Esophagus muscularis mucosa (tissue), 4 donors: ENCODE results near the gene MARF1. TPM values are rescaled to one million over a fixed set of nuclear protein-coding genes. Genes with fewer than 3 reads are reported as not detected.

Source experiments
- DNase-seq: peaks from one replicate; pipeline ENCODE4 v3.0.0-alpha.2; 2017; ENCODE audit errors: extremely low spot score
- H3K27ac ChIP-seq, 4 donors: fragments of 200-600 bp; sonication (generic); replicated peaks in 1 of 4; 1 replicate in 3 of 4; 2 replicates in 1 of 4; pipeline ENCODE4 v1.5.1; 2016 to 2019; ENCODE audit warnings: mild to moderate bottlenecking in 1 of 4
- H3K27me3 ChIP-seq, 4 donors: fragments of 200-600 bp; sonication (generic); one replicate each; pipeline versions ENCODE4 v1.5.1 to v1.6.0; 2016 to 2019
- H3K36me3 ChIP-seq, 4 donors: fragments of 200-600 bp; sonication (generic); one replicate each; pipeline ENCODE4 v1.5.1; 2016 to 2019
- H3K4me1 ChIP-seq, 4 donors: fragments of 200-600 bp; sonication (generic); one replicate each; pipeline ENCODE4 v1.5.1; 2016 to 2019
- H3K4me3 ChIP-seq, 4 donors: fragments of 200-600 bp; sonication (generic); 1 replicate in 2 of 4; 2 replicates in 2 of 4; pipeline ENCODE4 v1.5.1; 2016 to 2019; ENCODE audit warnings: mild to moderate bottlenecking in 4 of 4, moderate library complexity in 1 of 4
- H3K9me3 ChIP-seq, 4 donors: fragments of 200-600 bp; sonication (generic); 1 replicate in 3 of 4; 2 replicates in 1 of 4; pipeline ENCODE4 v1.5.1; 2016 to 2019
- EP300 ChIP-seq: sonication (generic); formaldehyde crosslinking; IDR thresholded peaks from one replicate; pipeline ENCODE4 v1.6.1; 2017; ENCODE audit warnings: antibody characterized with exemption
- POLR2A ChIP-seq: fragments of 450-650 bp; IDR thresholded peaks from one replicate; pipeline ENCODE4 v1.6.1; 2017; ENCODE audit warnings: antibody characterized with exemption, moderate library complexity, mild to moderate bottlenecking, low read depth
- POLR2AphosphoS5 ChIP-seq, 2 donors: sonication (generic); formaldehyde crosslinking; IDR thresholded peaks; one replicate each; pipeline ENCODE4 v1.6.1; 2017; ENCODE audit warnings: antibody characterized with exemption in 2 of 2
- WGBS: methylation state at CpG from one replicate; pipeline ENCODE4 v1.1.5; 2018; 5-methylcytosine and 5-hydroxymethylcytosine counted together
- intact Hi-C: fragments of 100-400 bp; cut with DNase I; formaldehyde crosslinking; loops from one replicate; pipeline ENCODE4 v1.15.1; 2023
- total RNA-seq, 4 donors: library from RNA; depleted of rRNA; stranded (reverse); fragments of >200 nt; gene quantifications; one replicate each; pipeline versions ENCODE4 v1.1.0 to v1.2.1, GENCODE V29; 2016
- TF ChIP-seq, protein P1 (sequence below), 3 experiments: fragments of 200-600 bp in 2 of 3; fragments of 450-650 bp in 1 of 3; sonication (generic) in 2 of 3; IDR thresholded peaks; one replicate each; pipeline ENCODE4 v1.5.1; 2017 to 2019; ENCODE audit warnings: antibody characterized with exemption in 3 of 3, mild to moderate bottlenecking in 2 of 3, moderate library complexity in 1 of 3

MARF1 gene
- total RNA-seq, 4 donors from 2014 or later: 36.6 to 57.3 (median 52.0) TPM

- peaks cover 0 to 4% (median 0%) of the 10 kb centered on the region in 4 donors for H3K27me3 ChIP-seq
- no peaks in the 10 kb centered on the region for H3K9me3 ChIP-seq
- WGBS: 82% methylated on average over 4 of the region's 4 CpGs
- H3K4me1 ChIP-seq: peaks cover 18 to 32% (median 28%) of the 10 kb centered on the region in 4 donors
- no peak overlapping the region for H3K27ac ChIP-seq
- peaks cover 26 to 39% (median 33%) of the 10 kb centered on the region in 4 donors for H3K36me3 ChIP-seq
- no peak overlapping the region for H3K4me3 ChIP-seq
- TF ChIP-seq POLR2A (no peak), EP300 (no peak), POLR2AphosphoS5 (IDR thresholded peaks at IDR 0.05) (no peak)
- TF ChIP-seq, protein P1, sequence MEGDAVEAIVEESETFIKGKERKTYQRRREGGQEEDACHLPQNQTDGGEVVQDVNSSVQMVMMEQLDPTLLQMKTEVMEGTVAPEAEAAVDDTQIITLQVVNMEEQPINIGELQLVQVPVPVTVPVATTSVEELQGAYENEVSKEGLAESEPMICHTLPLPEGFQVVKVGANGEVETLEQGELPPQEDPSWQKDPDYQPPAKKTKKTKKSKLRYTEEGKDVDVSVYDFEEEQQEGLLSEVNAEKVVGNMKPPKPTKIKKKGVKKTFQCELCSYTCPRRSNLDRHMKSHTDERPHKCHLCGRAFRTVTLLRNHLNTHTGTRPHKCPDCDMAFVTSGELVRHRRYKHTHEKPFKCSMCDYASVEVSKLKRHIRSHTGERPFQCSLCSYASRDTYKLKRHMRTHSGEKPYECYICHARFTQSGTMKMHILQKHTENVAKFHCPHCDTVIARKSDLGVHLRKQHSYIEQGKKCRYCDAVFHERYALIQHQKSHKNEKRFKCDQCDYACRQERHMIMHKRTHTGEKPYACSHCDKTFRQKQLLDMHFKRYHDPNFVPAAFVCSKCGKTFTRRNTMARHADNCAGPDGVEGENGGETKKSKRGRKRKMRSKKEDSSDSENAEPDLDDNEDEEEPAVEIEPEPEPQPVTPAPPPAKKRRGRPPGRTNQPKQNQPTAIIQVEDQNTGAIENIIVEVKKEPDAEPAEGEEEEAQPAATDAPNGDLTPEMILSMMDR (IDR thresholded peaks at IDR 0.05): no peak
- no peak for DNase-seq
- intact Hi-C loops: no loop called here
These were observed 2.0 kb downstream of the MARF1 start for GRCh38 chr16:15640966-15641365.

DNA sequence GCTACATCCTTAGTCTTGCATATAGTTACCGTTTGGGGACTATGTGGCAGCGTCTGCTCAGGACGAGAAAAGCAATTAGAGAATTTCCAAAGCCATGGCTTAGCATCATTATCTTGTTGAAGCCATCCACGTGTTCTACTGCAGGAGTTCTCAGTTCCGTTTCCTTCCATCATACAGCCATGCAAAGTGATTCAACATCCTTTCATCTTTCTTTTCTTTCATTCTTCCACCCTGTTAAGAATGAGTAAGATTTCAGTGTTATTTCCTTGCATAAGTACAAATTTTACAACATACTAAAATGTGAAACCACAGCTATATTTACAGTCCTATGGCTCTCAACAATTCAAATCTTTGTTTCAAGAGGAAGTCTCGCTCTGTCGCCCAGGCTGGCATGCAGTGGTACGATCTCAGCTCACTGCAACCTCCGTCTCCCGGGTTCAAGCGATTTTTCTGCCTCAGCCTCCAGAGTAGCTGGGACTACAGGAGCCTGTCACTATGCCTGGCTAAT lies 3.8 kb downstream of the MARF1 start:
- intact Hi-C loops: no loop called here
- 90% methylated on average over 11 of the region's 11 CpGs for WGBS
- TF ChIP-seq, protein P1 (IDR thresholded peaks at IDR 0.05): no peak
- TF ChIP-seq EP300: no peak
- no peak for TF ChIP-seq POLR2AphosphoS5 (IDR thresholded peaks at IDR 0.05)
- no peak for TF ChIP-seq POLR2A
- Histone ChIP-seq H3K9me3 (no peaks in the 10 kb centered on the region), H3K36me3 (peaks cover 35 to 57% (median 52%) of the 10 kb centered on the region in 4 donors), H3K27ac (no peak overlapping the region), H3K4me1 (peaks cover 18 to 30% (median 26%) of the 10 kb centered on the region in 4 donors), H3K27me3 (no peaks in the 10 kb centered on the region), H3K4me3 (no peak overlapping the region)
- DNase-seq: no peak

DNA sequence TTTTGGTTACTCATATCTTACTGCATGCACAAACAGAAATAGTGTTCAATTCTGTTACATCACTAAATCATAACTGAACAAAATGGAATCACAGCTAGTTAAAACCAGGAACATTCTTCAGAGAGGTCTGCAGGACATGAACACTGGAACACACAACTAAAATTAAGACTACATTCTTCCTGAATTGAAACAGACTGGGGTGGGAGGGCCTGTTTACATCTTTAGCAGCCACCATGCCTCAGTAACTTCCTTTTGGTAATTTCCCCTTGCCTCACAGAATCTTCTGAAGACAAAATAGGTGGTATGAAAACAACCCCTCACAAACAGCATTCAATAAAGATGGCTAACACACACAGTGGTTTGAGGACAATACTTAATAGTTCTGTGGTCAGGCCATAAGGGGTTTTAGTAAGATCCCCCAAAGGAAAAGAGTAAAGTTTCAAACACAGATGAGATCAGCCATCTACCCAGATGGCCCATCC lies 6.5 kb downstream of the MARF1 start:
- no peak overlapping the region for H3K4me3 ChIP-seq
- no peak overlapping the region for H3K27ac ChIP-seq
- H3K4me1 ChIP-seq: peaks cover 5 to 16% (median 11%) of the 10 kb centered on the region in 4 donors
- H3K36me3 ChIP-seq: peaks cover 46 to 84% (median 76%) of the 10 kb centered on the region in 4 donors
- intact Hi-C loops: no loop called here
- TF ChIP-seq EP300 (no peak), POLR2AphosphoS5 (IDR thresholded peaks at IDR 0.05) (no peak), POLR2A (no peak)
- TF ChIP-seq, protein P1 (IDR thresholded peaks at IDR 0.05): no peak
- no peaks in the 10 kb centered on the region for H3K9me3 ChIP-seq
- no peak for DNase-seq
- no peaks in the 10 kb centered on the region for H3K27me3 ChIP-seq

DNA sequence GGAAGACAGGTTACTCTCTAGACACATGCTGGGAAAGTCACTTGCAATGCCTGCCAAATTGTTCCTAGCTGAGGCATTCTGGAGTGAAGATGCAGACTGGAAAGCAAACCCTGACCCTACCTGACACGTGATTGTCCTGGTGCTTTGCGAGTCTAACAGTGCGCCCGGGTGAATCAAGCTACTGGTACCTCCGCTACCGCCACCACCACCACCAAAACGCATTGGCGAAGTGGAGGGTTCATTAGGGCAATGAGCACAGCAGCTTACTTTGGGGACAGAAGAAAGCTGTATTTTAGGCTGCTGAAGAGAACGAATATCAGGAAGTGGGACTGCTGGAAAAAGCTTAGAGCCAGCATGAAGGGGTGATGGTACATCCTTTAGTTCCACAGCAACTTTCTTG lies 7.0 kb downstream of the MARF1 start:
- 95% methylated on average over 9 of the region's 9 CpGs for WGBS
- no peaks in the 10 kb centered on the region for H3K27me3 ChIP-seq
- no peaks in the 10 kb centered on the region for H3K9me3 ChIP-seq
- no peak for DNase-seq
- peaks cover 51 to 89% (median 81%) of the 10 kb centered on the region in 4 donors for H3K36me3 ChIP-seq
- H3K4me3 ChIP-seq: no peak overlapping the region
- H3K4me1 ChIP-seq: peaks cover 0 to 12% (median 6%) of the 10 kb centered on the region in 4 donors
- no peak overlapping the region for H3K27ac ChIP-seq
- no peak for TF ChIP-seq POLR2A
- TF ChIP-seq POLR2AphosphoS5 (IDR thresholded peaks at IDR 0.05): no peak
- TF ChIP-seq EP300: no peak
- TF ChIP-seq, protein P1 (IDR thresholded peaks at IDR 0.05): no peak
- intact Hi-C loops: no loop called here
